NCI-H1048 (cell line): ENCODE results near the gene TIMP2.
"Not testable (repeated sequence)": the region's sequence is repeated elsewhere in the genome, so short reads cannot be mapped to it uniquely, and the experiment has no call there.

Experiments
- DNase-seq: peaks from one replicate; lab custom pipeline; 2025; lab: John Stamatoyannopoulos, UW

The TIMP2 gene

DNA sequence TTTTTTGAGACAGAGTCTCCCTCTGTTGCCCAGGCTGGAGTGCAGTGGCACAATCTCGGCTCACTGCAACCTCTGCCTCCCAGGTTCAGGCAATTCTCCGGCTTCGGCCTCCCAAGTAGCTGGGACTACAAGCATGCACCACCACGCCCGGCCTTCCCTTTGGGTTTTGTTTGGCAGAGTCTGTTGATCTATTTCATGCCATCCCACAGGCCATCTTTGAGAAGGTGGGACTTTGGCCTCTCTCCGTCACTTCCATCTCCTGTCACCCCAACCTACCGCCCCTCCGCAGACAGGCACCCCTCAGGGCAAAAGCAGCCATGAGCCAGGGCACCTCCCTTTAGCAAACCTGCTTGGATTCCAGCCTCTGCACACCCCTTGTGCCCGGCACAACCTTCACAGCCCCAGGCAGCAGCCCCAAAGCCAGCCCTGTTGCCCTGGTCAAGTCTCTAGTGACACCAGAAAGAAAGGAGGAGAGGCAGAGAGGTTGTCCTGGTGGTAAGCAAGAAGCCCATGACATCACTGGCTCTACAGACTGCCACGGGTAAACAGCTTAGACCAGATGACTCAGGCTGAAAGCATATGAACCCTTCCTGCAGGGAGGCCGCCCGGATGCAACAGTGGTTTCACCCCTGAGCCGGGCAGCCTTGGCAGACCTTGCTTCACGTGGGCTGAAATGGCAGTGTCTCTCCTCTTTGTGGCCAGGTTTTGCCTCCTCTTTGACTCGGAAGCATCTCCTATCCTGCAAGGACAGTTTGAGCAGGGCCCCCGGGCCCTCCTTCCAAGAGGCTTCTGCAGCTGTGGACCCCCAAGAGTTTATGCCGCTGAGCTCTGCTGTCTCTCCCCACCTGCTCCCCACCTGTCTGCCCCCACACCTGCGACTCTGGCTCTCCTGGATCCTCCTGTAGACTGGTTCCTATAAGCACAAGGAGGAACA is 8.1 kb upstream of the TIMP2 start:
- no peak for DNase-seq

DNA sequence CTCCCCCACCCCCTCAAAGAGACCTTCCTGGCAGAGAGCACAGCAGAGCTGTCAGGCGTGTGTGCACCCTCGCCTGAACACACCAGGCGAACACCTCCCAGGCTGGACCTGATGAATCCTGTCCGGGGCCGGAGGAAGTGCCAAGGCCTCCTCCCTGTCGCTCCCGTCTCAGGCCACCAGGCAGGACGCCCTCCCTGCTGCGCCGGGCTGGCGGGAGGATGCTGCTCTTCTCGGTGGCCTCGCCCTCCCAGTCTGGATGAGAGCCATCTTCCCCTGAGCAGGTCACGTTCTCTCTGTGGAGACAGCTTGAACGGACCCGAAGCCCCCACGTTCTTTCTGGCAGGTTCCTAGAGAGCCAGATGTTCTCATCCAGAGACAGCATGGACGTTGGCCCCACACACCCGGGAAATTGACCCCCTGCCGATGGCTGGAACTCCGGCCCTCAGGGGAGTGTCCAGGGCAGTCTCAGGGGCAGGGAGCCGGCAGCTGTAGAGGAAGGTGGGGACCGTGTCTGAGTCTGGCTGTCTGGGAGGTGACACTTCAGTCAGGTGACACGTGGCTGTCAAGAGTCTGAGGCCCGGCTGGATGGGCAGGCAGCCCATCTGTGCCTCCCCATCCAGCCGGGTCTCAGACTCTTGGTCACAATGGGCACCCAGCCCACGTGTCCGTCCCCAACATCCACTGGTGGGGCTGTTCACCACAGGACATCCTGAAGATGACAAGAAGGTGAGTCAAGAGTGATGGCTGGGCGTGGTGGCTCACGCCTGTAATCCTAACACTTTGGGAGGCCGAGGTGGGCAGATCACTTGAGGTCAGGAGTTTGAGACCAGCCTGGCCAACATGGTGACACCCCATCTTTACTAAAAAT is 5.0 kb upstream of the TIMP2 start:
- no peak for DNase-seq

DNA sequence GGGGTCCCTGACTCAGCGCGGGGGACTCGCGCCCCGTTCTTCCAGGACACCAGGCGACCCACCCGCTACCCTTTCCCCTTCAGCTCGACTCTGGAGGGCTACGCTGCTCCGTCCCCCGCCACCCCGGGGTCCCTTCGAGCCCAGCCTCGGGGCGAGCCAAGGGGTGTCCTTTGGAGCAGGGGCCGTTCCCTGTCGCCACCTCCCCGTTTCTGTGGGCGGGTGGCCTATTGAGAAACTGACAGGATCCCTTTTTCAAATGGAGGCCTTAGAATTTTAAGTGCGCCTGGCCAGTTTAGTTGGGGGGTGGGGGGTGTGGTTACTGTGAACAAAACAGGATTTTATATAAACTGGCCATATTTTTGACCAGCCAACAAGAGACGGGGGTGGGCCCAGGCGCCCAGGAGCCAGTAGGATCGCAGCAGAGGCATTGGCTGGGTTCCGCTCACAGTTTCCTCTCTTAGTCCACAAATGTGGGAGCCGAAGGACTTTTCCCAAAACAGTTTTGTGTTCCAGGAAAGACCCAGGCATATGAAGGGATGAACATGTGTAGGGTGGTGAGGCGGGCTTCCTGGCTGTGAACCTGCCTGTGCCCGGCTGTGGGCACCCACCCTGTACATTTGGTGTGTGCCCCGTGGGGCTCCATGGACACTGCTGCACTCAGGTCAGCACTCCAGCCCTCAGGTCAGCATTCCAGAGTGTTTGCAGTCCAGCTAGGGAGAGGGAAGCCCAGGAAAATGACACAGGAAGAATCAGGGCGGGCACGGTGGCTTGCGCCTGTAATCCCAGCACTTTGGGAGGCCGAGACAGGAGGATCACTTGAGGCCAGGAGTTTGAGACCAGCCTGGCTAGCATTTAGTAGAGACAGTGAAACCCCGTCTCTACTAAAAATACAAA is 722 bp upstream of the TIMP2 start:
- no peak for DNase-seq

DNA sequence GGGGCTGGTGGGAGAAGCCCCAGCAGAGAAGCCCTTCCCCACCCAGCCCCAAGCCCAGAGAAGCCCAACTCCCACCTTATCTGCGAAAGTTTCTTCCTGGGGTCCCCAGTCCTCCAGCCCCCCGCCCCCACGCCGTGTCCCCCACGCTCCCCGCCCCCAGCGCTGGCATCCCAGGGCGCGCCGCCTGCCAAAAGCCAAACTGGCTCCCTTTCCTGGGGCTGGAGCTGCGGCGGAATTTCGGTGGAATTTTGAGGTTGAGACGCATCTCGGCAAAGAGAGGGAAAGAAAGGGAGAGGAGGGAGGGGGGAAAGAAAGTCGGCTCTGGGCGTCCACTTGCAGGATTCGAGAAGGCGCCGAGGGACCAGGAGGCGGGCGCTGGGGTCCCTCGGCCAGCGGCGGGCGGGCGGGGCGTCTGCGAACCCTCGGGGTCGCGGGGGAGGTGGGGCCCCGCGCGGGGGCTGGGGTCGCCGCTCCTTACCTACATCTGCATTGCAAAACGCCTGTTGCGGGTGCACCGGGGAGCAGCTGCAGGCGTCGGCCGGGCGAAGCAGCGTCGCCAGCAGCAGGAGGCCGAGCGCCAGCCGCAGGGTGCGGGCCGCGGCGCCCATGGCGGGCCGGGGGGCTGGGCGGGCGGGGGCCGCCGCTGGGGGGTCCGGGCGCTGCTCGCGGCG is 571 bp downstream of the TIMP2 start:
- DNase-seq: no peak

DNA sequence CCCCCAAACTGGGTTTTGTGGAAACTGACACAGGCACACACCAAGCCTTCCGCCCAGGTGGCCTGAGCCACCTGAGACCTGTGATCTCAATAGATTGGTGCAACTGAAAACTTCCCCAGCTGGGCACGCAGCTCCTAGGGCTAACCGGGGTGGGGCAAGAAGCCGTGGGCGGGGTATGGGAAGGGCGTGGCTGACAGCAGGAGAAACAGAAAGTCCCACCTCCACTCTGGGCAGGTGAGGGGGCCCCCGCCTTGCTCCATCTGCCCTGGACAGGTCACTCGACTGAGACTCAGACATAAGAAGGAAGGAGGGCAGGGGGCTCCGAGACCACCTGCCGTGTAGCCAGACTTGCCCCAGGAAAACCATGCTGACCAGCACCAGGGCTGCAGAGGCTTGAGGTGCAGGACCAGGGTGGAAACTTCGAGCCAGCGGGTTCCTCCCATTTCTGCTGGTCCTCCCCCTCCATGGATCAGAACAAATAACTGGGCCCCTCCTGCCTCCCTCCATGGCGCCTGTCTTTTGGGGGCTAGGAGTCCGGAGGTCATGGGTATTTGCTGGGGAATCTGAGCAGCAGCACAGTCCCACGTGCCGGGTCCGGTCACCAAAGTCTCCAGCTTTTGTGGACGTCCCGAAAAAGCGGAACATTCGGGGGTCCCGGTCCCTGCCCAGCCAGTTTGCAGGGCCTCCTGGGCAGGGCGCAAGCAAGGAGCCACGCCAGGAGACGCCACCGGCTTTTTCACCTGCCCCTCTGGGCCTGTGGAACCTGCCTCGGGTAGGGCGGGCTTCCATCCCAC is 1.3 kb downstream of the TIMP2 start:
- no peak for DNase-seq

DNA sequence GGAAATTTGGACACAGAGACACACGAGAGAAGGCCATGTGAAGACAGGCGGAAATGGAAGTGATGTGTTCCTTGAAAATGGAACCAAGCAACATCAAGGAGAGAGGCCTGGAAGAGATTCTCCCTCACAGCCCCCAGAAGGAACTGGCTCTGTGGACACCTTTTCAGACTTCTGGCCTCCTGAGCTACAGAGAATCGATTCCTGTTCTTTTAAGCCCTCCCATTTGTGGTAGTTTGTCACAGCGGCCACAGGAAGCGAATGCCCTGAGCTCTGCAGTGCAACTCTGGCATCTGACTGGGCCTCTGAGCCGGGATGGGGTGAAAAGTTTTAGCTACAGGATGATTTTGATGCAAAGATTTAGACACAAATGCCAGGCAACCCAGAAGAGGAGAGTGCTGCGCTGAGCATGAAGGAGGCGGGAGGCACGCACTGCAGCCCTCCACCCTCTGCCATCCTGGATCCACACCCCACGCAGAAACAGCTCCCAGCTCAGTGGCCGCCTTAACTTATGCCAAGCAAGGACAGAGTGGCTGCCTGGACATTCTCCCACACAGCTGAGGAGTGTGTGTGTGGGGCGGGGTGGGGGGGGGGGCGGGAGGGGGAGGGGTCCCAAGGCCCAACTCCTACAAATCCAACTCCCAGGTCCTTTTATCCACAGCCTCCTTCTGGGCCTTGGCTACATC is 2.2 kb downstream of the TIMP2 start:
- no peak for DNase-seq

DNA sequence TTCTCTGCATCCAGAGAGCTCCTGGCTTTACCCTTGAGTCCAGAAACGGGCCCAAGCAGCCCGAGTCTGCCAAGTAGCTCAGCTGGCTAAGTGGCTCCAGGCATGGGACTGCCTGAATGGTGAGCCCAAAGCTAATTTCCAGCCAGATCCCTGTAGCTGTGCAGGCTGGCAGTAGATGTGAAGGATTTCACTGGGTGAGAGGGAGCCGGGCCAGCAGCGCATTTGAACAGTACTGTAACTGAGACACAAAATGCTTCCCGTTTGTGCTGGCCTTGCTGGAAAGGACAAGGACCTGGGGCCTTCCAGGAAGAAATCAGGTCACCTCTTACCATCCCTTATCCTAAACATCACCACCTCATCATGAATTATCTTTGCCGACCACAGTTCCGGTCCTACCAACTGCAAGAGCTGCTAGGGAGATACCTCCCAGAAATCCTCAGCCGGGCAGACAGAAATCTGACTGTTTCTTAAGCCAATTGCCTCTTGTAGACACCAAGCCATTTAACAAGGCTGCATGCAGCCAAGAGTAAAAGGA is 3.7 kb downstream of the TIMP2 start:
- DNase-seq: no peak

DNA sequence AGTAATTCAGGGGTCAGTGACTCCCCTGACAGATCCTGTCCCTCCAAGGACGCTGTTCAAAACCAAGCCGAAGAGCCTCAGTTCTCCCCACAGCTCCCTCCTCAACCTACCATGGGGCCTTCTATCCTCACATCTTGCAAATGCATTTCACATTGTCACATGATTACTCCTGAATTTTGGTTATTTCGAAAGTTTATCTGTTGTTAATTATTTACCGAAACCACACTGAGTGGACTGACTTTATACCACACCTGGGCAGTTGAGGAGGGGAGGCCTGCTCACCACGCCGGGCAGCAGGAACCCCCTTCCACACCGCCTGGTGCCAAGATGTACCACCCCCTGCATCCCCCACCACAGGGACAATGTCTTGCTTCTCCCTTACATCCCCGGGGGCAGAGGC is 4.7 kb downstream of the TIMP2 start:
- DNase-seq: no peak

DNA sequence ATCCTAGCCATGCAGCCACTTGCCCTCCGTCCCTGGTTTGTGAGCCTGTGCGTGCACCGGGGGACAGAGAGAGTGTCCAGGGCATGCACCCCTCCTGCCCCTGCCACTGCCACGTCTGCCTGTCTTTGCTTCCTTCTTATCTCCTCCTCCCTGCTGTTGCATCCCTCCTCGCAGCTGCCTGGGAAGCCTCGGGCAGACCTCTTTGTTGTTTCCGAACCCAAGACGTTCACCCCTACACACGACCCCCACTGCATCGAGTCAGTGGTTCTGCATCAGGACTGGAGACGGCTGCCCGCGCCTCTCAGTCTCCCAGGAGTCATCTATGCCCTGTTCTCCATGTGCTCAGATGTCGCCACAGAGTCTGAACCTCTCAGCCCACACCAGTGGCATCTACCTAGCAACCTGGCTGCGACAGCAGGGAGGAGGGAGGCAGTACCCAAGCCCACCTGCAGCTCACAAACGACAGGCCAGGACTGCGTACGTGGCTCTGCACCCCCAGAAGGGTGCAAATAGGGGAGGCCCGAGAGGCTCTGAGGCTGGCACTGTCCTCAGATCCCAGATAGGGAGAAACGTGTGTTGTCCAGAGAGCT is 5.2 kb downstream of the TIMP2 start:
- no peak for DNase-seq

DNA sequence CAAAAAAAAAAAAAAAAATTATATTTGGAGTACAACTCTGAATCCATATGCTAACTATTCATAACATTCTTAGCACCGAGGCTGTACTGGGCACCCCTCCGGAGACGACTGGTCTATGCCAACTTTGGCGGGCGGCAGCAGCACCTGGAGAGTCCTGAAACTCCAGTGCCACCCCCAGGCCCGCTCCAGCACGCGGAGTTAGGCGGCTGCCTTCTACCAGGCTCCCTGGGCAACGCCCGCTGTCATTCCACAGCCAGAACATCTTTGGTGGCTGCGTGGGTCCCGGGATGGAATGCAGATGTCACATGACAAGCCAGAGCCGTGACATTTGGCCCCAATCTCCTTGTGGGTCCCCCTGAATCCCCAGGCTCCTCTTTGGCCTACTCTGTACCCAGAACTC is 6.2 kb downstream of the TIMP2 start:
- DNase-seq: no peak

DNA sequence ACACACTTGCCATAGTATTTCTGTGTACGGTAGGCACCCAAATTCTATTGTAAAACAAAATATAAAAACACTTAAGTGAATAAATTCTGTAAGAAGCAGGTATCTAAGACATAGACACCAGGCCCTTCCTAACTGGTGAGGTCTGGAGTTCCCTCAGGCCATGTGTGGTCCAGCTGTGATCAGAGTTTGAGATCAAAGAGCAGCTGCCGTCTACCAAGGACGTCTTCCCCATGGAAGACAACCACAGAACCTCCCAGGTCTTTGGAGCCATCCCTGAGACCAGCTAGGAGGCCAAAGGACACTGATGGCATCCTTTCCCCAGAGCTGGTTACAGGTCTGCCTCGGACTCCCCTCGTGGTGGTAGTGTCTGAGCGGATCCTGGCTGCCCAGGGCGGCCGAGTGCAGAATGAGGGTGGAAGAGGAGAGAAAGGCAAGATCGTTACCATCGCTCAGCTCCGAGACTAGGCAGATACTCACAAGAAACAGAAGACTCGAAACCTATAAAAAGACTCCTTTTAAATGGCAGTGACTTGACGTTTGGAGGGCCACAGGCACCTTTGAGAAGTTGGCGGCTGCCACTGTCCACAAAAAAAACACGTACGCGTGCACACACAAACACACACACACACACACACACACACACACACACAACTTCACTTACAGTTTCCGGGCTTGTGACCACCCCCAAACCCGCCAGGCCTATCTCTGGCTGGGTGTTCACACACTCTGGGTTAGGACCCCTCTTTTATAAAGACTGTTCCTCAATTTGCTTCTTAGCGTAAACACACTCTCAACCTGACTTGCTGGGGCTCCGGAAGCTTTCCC is 7.5 kb downstream of the TIMP2 start:
- DNase-seq: no peak

DNA sequence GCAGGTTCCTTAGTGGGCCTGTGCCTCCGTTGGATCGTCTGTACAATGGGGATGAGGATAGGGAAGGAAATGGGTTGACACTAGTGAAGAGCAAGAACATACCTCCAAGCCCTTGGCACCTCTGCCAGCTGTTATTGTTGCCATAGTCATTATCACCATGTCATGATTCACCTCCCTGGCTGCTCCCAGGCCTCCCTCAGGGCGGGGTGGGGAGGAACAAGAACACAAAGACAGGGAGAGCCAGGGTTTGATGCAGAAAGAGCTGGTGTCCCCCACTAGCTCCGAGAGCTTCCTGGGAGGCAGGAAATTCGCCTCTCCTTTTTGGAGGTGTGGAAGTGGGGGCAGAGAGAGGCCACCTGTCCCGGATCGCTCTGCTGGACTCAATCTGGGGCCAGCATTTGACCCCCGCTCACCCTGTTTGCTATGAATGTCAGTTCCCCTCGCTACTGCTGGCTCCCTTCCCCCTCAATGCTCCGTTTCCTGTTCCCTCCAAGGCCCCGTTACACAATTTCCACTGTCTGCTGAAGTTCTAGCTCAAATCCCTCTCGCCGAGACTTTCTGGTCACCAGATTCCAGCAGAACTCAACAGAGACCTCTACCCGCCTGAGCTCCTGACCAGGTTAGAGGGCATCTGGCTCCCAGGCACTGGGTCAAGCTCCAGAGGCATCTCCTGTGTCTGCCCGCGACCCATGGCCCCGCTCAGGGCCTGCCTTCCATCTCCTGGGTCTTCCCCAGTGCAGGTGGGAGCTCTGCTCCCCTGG is 9.1 kb downstream of the TIMP2 start:
- no peak for DNase-seq

DNA sequence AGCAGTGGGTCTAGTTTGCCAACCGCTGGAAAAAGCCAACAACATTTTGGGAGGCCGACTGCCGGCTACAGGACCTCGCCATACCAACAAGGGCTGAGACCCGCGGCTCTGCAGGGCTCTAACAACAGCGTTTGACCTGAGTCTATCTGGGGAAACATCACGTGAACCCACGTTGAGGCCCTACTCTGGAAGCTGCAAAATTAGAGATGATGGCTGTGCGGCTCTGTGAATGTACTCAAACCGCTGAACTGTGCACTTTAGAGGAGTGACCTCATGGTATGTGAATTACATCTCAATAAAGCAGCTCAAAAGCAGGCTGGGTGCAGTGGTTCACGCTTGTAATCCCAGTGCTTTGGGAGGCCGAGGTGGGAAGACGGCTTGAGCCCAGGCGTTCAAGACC is 12.1 kb downstream of the TIMP2 start:
- DNase-seq: no peak

DNA sequence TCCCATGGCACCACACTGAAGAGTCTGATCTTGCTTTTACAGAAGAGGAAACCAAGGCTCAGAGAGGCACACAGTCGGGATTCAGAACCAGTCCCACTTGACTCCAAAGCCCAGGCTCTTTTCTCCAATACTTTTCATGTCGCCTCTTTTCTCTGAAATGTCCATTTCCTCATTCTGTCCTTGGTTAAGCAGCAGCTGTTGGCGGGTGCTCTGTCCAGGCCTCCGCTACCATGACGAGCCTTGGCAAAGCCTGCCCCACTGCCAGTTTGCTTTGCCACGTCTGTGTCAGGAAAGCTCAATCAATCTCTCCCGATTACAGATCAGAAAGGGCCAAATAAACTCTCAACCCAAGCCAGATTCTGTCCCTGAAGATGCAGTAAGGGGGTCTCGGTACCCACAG is 13.1 kb downstream of the TIMP2 start:
- no peak for DNase-seq

DNA sequence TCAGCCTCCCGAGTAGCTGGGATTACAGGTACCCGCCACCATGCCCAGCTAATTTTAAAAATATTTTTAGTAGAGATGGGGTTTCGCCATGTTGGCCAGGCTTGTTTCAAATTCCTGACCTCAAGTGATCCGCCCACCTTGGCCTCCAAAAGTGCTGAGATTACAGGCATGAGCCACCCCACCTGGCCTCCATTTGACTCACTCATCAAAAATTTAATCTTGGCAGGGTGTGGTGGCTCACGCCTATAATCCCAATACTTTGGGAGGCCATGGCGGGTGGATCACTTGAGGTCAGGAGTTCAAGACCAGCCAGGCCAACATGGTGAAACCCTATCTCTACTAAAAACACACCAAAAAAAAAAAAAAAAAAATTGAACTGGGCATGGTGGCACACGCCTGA is 13.6 kb downstream of the TIMP2 start:
- not testable (repeated sequence) for DNase-seq

DNA sequence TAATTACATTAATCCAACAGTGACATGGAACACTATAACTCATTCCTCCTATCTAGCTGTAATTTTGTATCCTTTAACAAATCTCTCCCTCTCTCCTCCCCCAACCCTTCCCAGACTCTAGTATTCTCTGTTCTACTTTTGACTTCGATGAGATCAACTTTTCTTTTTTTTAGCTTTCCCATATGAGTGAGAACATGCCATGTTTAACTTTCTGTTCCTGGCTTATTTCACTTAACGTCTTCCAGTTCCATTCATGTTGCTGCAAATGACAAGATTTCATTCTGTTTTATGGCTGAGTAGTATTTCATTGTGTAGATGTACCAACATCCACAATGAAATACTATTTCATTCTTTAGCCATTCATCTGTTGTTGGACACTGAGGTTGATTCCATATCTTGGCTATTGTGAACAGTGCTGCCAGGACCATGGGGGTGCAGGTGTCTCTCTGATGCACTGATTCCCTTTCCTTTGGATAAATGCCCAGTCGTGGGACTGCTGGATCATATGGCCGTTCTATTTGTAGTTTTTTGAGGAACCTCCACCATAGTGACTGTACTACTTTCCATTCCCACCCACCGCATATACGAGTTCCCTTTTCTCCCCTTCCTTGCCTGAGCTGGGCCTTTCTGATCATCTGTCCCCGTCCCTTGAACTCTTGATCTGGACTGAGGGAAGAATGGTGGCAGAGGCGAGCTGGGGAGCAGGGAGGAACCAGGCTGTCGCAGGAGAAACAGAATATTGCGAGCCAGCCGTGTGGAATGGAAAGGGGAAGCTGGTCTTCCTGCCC is 14.5 kb downstream of the TIMP2 start:
- no peak for DNase-seq

DNA sequence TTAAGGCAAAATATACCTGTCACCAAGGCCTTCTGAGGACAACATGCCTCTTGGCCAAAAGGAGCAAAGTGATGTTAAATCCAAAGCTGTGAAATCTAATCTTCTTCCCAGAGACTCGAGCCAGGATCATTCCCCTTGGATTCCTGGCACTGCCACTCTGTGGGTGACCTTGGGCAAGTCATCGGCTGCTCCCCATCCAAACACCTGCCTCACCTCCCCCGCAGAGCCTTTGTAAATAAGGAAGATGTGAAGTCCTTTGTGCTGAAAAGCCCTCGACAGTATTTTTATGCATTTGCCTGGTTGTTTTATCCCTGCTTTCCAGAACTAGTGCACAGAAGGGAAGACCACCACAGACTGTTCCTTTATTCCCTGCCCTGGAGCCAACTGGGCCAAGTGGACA is 16.8 kb downstream of the TIMP2 start:
- no peak for DNase-seq
